ENCODE results near the gene SNRNP48.

SNRNP48 gene

GRCh38 chr6:7589949-7590917 lies at the start of gene SNRNP48:
SNRNP48 (plus strand) TSS chr6:7590198; CDS start chr6:7590258, 60 bp downstream.
- H3K27me3 ChIP-seq (ENCODE audit: control insufficient read depth in 1 of 2, insufficient read depth in 2 of 2, low read length in 2 of 2) = no peaks in the 10 kb centered on the region
- peak within 1 kb of the TSS; percentile 69 to 87 for H3K4me3 ChIP-seq (ENCODE audit: low read depth in 1 of 2, low read length in 2 of 2)
- no peaks in the 10 kb centered on the region for H3K9me3 ChIP-seq (ENCODE audit: low read length)
- peaks cover 21% of the 10 kb centered on the region for H3K4me1 ChIP-seq (ENCODE audit: insufficient read depth, low read length)
- peak within 1 kb of the TSS; percentile 66 for H3K27ac ChIP-seq (ENCODE audit: low read depth, low read length)
- H3K9ac ChIP-seq (ENCODE audit: low read length) = peak within 1 kb of the TSS; percentile 41
- H3K36me3 ChIP-seq (ENCODE audit: insufficient read depth, low read length) = peaks cover 3% of the 10 kb centered on the region

- H3K4me1 ChIP-seq (ENCODE audit: insufficient read depth, low read length) = peaks cover 8% of the 10 kb centered on the region
- H3K27ac ChIP-seq (ENCODE audit: low read depth, low read length) = no peak overlapping the region
- no peaks in the 10 kb centered on the region for H3K9me3 ChIP-seq (ENCODE audit: low read length)
- no peaks in the 10 kb centered on the region for H3K36me3 ChIP-seq (ENCODE audit: insufficient read depth, low read length)
- peak overlapping the region in 1 of 2 donors; percentile 23 for H3K4me3 ChIP-seq (ENCODE audit: low read depth in 1 of 2, low read length in 2 of 2)
- H3K9ac ChIP-seq (ENCODE audit: low read length) = no peak overlapping the region
- H3K27me3 ChIP-seq (ENCODE audit: control insufficient read depth in 1 of 2, insufficient read depth in 2 of 2, low read length in 2 of 2) = peaks cover 34 to 55% of the 10 kb centered on the region in 2 donors
Measured at GRCh38 chr6:7540595-7540994, 49.4 kb upstream of the SNRNP48 start.

- Histone ChIP-seq H3K9me3 (ENCODE audit: low read length) (no peaks in the 10 kb centered on the region), H3K36me3 (ENCODE audit: insufficient read depth, low read length) (no peaks in the 10 kb centered on the region), H3K4me3 (ENCODE audit: low read depth in 1 of 2, low read length in 2 of 2) (peak within 1 kb of the TSS; percentile 55 to 59), H3K27me3 (ENCODE audit: control insufficient read depth in 1 of 2, insufficient read depth in 2 of 2, low read length in 2 of 2) (peaks cover 29 to 51% of the 10 kb centered on the region in 2 donors), H3K27ac (ENCODE audit: low read depth, low read length) (no peak within 1 kb of the TSS), H3K9ac (ENCODE audit: low read length) (no peak within 1 kb of the TSS), H3K4me1 (ENCODE audit: insufficient read depth, low read length) (peaks cover 8% of the 10 kb centered on the region)
Measured at GRCh38 chr6:7541175-7542064, 48.6 kb upstream of the SNRNP48 start, which contains the start of gene DSP. DSP (plus strand) TSS chr6:7541671; CDS start chr6:7541916, 245 bp downstream.

- Histone ChIP-seq H3K9ac (ENCODE audit: low read length) (no peak overlapping the region), H3K4me3 (ENCODE audit: low read depth in 1 of 2, low read length in 2 of 2) (peak overlapping the region; percentile 55 to 59), H3K4me1 (ENCODE audit: insufficient read depth, low read length) (peaks cover 8% of the 10 kb centered on the region), H3K27me3 (ENCODE audit: control insufficient read depth in 1 of 2, insufficient read depth in 2 of 2, low read length in 2 of 2) (peaks cover 29 to 50% of the 10 kb centered on the region in 2 donors), H3K36me3 (ENCODE audit: insufficient read depth, low read length) (no peaks in the 10 kb centered on the region), H3K27ac (ENCODE audit: low read depth, low read length) (no peak overlapping the region), H3K9me3 (ENCODE audit: low read length) (no peaks in the 10 kb centered on the region)
Measured at GRCh38 chr6:7542065-7542873, 47.7 kb upstream of the SNRNP48 start.

GRCh38 chr6:7542874-7543624 lies 46.9 kb upstream of the SNRNP48 start:
- H3K9ac ChIP-seq (ENCODE audit: low read length) = no peak overlapping the region
- no peaks in the 10 kb centered on the region for H3K36me3 ChIP-seq (ENCODE audit: insufficient read depth, low read length)
- no peak overlapping the region for H3K27ac ChIP-seq (ENCODE audit: low read depth, low read length)
- no peaks in the 10 kb centered on the region for H3K9me3 ChIP-seq (ENCODE audit: low read length)
- H3K27me3 ChIP-seq (ENCODE audit: control insufficient read depth in 1 of 2, insufficient read depth in 2 of 2, low read length in 2 of 2) = peaks cover 28 to 47% of the 10 kb centered on the region in 2 donors
- H3K4me3 ChIP-seq (ENCODE audit: low read depth in 1 of 2, low read length in 2 of 2) = peak overlapping the region in 1 of 2 donors; percentile 59
- peaks cover 8% of the 10 kb centered on the region for H3K4me1 ChIP-seq (ENCODE audit: insufficient read depth, low read length)

GRCh38 chr6:7543789-7544424 lies 46.1 kb upstream of the SNRNP48 start:
- peaks cover 8% of the 10 kb centered on the region for H3K4me1 ChIP-seq (ENCODE audit: insufficient read depth, low read length)
- no peak overlapping the region for H3K27ac ChIP-seq (ENCODE audit: low read depth, low read length)
- H3K36me3 ChIP-seq (ENCODE audit: insufficient read depth, low read length) = no peaks in the 10 kb centered on the region
- H3K4me3 ChIP-seq (ENCODE audit: low read depth in 1 of 2, low read length in 2 of 2) = no peak overlapping the region
- no peak overlapping the region for H3K9ac ChIP-seq (ENCODE audit: low read length)
- no peaks in the 10 kb centered on the region for H3K9me3 ChIP-seq (ENCODE audit: low read length)
- H3K27me3 ChIP-seq (ENCODE audit: control insufficient read depth in 1 of 2, insufficient read depth in 2 of 2, low read length in 2 of 2) = peaks cover 20 to 39% of the 10 kb centered on the region in 2 donors

- Histone ChIP-seq H3K4me1 (ENCODE audit: insufficient read depth, low read length) (peaks cover 8% of the 10 kb centered on the region), H3K27ac (ENCODE audit: low read depth, low read length) (no peak overlapping the region)
Measured at GRCh38 chr6:7544597-7544996, 45.4 kb upstream of the SNRNP48 start.

GRCh38 chr6:7545316-7546019 lies 44.5 kb upstream of the SNRNP48 start:
- Histone ChIP-seq H3K4me3 (ENCODE audit: low read depth in 1 of 2, low read length in 2 of 2) (no peak overlapping the region), H3K27ac (ENCODE audit: low read depth, low read length) (no peak overlapping the region)

More at GRCh38 chr6:7544597-7544996, 45.4 kb upstream of the SNRNP48 start:
- no peak overlapping the region for H3K9ac ChIP-seq (ENCODE audit: low read length)
- no peak overlapping the region for H3K4me3 ChIP-seq (ENCODE audit: low read depth in 1 of 2, low read length in 2 of 2)
- peaks cover 16 to 33% of the 10 kb centered on the region in 2 donors for H3K27me3 ChIP-seq (ENCODE audit: control insufficient read depth in 1 of 2, insufficient read depth in 2 of 2, low read length in 2 of 2)
- H3K36me3 ChIP-seq (ENCODE audit: insufficient read depth, low read length) = no peaks in the 10 kb centered on the region
- no peaks in the 10 kb centered on the region for H3K9me3 ChIP-seq (ENCODE audit: low read length)

GRCh38 chr6:7546020-7546369 lies 44.0 kb upstream of the SNRNP48 start:
- Histone ChIP-seq H3K4me3 (ENCODE audit: low read depth in 1 of 2, low read length in 2 of 2) (no peak overlapping the region), H3K9me3 (ENCODE audit: low read length) (no peaks in the 10 kb centered on the region), H3K4me1 (ENCODE audit: insufficient read depth, low read length) (peaks cover 2% of the 10 kb centered on the region), H3K36me3 (ENCODE audit: insufficient read depth, low read length) (no peaks in the 10 kb centered on the region), H3K27ac (ENCODE audit: low read depth, low read length) (no peak overlapping the region), H3K9ac (ENCODE audit: low read length) (no peak overlapping the region), H3K27me3 (ENCODE audit: control insufficient read depth in 1 of 2, insufficient read depth in 2 of 2, low read length in 2 of 2) (peaks cover 2 to 19% of the 10 kb centered on the region in 2 donors)

More at GRCh38 chr6:7545316-7546019, 44.5 kb upstream of the SNRNP48 start:
- Histone ChIP-seq H3K9me3 (ENCODE audit: low read length) (no peaks in the 10 kb centered on the region), H3K4me1 (ENCODE audit: insufficient read depth, low read length) (peaks cover 8% of the 10 kb centered on the region), H3K36me3 (ENCODE audit: insufficient read depth, low read length) (no peaks in the 10 kb centered on the region), H3K27me3 (ENCODE audit: control insufficient read depth in 1 of 2, insufficient read depth in 2 of 2, low read length in 2 of 2) (peaks cover 7 to 24% of the 10 kb centered on the region in 2 donors), H3K9ac (ENCODE audit: low read length) (no peak overlapping the region)

Data from muscle layer of colon (tissue), 2 donors.